Skeletal muscle cell (primary cell): ENCODE measurements around the gene BAIAP2L1.

Source experiments
- DNase-seq: peaks from one replicate; pipeline ENCODE4 v3.0.0-alpha.2; 2010; ENCODE audit warnings: low read depth
- H3K4me3 ChIP-seq: 2 replicates; pipeline ENCODE4 v1.5.1; 2011; ENCODE audit warnings: low read depth, mild to moderate bottlenecking, control low read depth, low read length, moderate library complexity

Gene BAIAP2L1

DNA sequence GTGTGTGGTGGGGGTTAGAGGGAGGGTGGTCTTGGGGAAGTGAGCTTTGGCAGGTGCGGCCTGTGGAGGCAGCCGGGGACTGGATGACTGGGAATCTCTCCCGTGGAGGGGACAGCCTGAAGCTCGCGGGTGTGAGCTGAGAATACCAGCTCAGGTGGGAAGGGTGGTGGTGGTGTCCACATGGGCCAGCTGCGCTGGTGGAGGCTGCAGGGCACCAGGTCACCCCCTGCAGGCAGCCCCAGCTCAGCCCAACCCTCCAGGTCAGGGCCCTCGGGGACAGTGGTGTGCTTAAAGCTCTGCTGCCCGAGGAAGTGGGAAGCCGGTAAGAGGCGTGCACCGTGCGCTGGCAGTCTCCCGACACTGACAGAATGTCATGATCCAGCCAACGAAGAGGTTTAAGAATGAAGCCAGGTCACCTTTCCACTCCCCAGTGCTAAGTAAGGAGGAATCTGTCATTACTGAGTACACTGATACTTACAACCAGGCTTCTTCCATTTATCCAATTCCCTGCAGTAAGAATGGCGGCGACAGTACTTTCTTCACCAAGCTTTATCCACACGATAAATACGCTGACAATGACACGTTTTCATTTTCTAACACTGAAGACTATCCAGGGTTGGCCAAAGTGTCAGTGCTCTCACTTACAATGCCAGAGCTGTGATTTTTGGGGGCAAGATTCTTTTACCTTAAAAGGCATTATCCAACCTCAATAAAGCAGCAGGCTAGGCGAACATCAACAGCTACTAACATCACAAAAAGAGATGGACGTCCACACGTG lies 99.0 kb downstream of the BAIAP2L1 start:
- no peak overlapping the region for H3K4me3 ChIP-seq
- no peak for DNase-seq

DNA sequence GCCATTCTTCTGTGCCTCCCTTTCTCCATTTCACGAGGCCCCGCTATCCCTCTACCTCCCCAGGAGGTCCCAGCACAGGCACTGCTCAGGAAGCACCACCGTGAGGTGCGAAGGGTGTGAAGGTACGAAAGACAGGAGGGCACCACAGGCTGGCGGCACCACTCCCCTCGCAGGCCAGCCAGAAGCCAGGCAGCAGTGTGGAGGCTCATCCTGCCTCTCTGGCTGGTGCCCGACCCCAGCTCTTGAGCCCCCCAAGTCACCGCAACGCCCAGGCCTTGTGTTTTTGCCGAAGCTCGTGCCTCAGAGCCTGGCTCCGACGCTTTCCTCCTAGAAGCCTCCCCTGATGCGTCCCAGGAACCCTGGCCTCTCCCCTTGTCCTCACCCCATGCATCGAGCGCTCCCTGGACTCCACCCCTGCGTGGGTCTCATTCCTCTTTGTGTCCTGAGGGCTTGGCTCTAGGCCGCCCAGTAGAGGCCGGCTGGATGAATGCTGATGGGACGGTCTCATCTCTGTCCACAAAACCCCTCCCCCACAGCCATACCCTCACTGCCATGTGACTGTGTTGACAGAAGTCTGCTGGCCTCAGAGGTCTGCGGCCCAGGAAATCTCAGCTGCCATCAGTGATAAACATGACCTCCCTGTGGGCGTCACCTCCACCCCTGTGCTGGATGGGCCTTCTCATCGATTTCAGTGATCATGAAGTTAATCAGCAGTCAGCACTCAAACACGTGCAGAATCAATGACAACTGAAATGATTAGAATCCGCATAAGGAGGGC lies 100.1 kb downstream of the BAIAP2L1 start:
- H3K4me3 ChIP-seq: no peak overlapping the region
- DNase-seq: no peak

DNA sequence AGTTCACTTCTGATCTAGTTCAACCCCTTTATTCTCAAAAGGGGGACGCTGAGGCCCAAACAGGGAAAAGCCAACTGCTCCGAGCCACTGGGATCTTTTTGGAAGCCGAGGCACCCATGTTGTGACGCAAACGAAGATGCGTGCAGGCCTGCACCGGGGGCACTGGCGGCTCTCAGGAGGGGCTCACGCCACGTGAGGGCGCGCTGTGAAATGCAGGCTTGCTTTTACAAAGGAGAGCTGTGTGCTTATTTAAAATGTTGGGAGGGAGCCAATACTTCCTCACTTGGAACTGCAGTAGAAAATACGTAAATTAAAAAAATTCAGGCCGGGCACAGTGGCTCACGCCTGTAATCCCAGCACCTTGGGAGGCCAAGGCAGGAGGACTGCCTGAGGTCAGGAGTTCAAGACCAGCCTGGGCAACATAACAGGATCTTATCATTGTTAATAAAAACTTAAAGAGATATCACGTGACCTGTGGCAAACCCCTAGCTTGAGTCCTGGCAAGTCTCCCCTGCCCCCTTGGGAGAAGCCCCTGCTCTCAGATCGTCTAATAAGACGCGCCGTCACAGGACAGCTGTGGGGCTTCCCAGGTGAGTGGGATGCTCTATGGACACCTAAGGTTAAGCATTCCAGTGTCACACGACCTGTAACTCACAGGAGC lies 103.1 kb downstream of the BAIAP2L1 start:
- H3K4me3 ChIP-seq: no peak overlapping the region
- no peak for DNase-seq

DNA sequence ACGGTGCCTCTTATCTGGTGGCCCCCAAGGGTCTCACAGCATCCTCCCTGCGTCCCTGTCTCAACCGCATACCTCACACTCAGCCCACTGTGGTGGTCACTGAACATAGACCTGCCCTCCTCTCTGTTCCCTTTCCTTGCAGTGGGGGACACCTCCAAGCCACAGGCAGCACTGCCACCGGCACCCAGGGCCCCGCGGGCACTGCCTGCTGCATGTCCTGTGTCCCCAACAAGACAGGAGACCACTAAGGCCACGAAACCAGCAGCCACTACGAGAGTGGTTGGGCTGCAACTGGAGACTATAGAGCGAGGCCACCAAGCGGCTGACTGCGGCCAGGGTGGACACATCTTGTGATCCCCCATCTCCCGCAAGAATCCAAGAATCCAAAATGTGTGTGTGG lies 104.1 kb downstream of the BAIAP2L1 start:
- no peak overlapping the region for H3K4me3 ChIP-seq
- no peak for DNase-seq

DNA sequence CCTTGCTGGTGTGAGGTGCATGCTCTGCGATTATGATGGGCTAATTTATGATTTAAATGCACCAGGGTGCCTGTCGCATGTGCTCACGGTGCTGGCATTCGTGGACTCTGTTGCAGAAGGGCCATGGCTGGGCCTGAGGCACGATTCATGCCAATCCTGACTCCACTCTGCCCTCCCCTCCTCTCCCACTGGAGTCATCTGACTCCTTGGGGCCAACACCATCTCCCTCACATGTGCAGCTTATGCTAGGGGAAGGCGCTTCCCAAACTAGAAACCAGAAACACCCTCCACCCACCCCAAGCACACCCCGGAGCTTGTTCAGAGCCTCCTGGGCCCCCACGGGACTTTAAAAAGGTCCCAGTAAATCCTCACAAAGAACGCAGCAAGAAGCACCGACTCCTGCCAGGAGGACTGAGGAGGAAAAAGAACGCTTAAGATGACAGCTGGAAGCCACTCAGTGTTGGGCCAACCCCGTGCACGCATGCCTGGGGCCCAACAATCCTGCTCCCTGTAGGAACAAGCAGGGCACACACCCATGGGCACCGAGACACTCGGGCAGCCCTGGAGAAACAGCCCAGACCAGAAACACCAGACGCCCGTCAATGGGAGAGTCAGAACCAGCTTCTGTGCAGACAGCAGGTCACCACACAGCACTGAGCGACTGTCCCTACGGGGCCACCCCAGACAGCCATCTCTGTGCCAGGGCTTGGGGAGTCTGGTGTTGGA lies 105.3 kb downstream of the BAIAP2L1 start:
- H3K4me3 ChIP-seq: no peak overlapping the region
- DNase-seq: no peak

DNA sequence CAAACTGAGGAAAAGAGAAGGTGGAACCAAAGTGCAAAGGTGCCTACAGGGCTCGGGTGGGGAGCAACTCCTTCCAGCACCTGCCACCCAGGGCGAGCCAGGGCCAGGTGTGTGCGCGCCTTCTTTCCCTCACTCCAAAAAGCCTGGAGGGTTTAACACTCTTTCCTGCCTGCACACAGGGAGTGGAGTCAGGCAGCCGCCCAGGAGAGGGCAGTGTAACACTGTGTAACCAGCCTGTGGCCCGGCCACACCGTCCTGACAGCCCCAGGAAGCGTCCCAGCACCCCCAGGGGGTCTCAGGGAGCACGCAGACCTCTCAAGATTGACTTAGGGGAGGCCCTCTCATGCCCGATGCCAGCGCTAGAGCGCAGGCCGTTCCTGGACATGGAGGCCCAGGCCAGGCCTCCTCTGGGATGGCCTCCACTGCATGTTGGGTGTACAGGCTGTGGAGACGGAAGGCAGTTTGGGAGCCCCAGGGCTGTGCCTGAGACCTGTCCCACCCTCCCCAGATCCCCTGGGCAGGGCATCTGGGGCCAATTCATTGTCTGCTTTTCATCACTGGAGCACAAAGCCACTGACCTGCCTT lies 106.0 kb downstream of the BAIAP2L1 start:
- H3K4me3 ChIP-seq: no peak overlapping the region
- DNase-seq: no peak

DNA sequence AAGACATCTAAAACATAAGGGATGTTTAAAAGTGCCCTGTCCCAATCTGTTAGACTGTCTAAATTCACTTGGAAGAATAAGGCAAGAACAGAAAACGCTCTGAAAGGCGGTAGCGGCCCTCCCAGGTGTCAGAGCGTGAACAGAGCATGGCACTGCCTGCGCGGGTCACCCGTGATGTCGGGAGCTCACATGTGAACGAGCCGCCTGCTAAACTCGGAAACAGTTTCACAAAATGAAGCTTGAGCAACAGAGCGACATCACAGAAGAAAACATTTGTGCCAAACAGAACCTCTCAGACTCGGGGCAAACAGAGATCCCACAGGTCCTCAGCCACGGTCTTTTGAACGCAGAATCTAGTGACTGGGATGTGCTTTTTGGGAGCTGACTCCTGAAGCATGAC lies 106.6 kb downstream of the BAIAP2L1 start:
- DNase-seq: no peak
- H3K4me3 ChIP-seq: no peak overlapping the region

DNA sequence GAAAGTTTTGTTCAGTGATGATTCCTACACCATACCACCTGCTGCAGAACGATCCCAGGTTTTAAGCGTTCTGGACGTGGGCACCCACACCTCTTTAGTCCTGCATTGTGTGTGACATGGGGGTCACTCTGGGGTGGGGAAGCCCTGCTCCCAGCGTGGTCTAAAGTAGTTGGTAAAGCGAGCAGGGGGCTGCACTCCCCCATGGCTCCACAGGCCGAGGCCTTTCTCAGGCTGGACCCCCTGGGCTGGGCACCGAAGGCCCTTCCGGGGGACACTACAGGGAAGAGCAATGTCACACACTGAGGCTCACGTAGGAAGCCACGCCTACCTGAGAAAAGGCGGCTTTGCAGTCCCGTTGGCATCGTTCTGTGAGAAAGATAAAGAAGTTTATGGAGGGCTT lies 107.1 kb downstream of the BAIAP2L1 start:
- DNase-seq: no peak
- H3K4me3 ChIP-seq: no peak overlapping the region

DNA sequence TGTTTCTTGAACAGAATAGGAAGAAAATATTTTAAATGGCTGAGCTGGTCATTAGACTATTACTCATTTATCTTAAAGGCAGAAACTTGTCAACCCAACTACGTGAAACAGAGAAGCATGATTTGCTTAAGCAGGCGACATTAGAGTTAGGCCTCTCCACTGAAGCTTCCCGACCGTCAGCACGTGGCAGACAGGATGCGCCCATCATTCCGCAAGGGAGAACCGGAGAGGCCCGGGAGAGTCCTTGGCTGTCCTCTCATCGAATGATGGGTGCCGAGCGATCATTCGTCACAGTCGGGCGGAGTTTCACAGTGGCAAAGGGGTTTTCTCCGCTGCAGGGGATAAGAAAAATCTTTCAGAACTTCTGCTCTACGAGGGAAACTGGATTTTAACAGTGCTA lies 107.6 kb downstream of the BAIAP2L1 start:
- DNase-seq: no peak
- H3K4me3 ChIP-seq: no peak overlapping the region

DNA sequence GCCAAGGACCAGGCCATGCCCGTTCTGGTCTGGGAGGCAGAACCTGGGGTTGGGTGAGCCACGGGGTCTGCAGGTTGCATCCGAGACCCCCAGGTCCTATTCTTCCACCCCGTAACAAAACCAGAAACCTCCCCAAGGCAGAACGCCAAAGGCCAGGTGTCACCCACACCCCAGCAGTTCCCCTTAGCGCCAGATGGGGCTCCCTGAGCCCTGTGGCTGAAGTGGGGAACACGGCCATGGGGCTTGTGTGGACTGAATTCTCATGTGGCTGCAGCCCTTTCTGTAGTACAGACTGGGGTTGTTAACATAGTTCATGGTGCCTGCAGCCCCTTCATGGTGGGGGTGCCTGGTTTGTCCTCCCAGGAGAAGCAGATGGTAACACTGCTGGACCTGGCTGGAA lies 109.2 kb downstream of the BAIAP2L1 start:
- no peak for DNase-seq

DNA sequence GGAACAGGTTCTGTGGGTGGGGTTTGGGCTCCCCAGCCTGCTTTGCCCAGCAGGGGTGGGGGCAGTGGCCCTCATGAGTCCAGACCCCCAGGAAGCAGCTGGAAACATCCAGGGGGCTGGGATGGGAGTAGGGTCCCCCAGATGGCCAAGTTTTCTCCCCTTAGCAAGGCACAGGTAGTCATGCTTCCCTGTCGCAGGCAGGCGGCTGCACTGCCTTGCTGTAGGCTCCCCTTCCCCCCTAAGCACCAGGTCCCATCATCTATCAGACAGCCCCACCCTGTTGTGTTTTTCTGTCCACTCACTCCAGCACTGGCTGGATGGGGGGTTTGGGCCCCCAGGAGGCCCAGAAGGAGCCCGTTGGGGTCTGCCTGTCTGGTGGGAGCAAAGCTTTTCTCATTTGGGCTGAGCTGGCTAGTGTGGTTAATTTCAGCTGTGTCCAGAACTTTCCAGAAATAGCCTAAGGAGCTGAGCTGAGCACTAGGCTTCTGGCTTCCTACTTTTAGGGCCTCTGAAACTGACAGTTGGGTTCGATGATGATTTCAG lies 111.5 kb downstream of the BAIAP2L1 start:
- no peak overlapping the region for H3K4me3 ChIP-seq
- no peak for DNase-seq

More for the DNA sequence above, 109.2 kb downstream of the BAIAP2L1 start:
- no peak overlapping the region for H3K4me3 ChIP-seq

DNA sequence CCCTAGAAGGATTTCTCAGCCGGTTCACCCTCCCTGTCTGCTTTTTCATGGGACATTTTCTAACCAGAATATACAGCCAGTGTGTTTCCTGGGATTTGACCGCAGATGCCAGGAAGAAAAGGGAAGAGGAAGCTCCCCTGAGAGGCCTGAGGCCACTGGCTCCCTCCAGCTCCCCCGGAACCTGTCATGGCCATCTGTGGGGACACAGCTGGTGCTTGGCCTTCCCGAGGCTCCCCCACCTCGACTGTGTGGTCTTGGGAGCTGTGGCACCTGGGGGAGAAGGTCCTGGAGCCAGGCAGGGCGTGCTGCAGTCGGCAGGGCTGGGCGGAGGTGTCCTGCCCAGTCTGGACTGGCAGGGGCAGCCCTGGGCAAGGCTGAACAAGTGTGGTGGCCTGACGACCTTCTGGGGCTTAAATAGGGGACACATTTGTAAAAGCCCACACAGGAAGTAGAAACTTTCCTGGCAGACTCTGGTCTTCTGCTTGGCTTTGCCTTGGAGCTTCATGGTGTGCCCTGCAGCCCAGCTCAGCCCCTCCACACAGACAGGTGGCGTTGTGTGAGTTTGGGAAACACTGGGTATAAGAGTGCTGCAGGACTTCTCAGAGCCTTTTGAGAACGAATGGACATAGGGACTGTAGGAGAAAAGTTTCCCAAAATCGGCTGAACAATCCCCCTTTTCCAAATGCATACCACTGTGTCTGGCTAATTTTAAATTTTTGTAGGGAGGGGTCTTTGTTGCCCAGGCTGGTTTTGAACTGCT lies 112.6 kb downstream of the BAIAP2L1 start:
- no peak for DNase-seq
- no peak overlapping the region for H3K4me3 ChIP-seq

DNA sequence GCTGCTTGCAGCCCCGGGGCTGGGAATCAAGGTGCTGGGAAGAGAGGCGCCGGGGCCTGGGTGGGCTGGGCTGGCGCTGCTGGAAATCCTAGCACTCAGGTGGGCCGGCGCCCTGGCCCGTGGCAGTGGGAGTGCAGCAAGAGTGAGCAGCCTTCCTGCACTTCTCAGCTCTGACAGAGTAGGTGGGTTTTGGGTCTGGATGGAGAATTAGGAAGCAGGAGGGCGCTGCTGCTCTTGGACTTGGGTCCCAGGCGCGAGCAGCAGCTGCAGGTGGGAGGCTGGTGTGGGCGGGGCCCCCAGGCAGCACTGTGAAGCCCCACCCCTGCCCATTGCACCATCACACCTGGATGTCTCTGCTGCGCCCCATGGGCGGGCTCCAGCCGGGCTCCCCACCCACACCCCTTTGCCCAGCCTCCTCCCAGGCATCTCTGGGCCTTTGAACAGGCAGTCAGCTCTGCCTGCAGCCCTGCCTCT lies 113.4 kb downstream of the BAIAP2L1 start:
- no peak overlapping the region for H3K4me3 ChIP-seq

DNA sequence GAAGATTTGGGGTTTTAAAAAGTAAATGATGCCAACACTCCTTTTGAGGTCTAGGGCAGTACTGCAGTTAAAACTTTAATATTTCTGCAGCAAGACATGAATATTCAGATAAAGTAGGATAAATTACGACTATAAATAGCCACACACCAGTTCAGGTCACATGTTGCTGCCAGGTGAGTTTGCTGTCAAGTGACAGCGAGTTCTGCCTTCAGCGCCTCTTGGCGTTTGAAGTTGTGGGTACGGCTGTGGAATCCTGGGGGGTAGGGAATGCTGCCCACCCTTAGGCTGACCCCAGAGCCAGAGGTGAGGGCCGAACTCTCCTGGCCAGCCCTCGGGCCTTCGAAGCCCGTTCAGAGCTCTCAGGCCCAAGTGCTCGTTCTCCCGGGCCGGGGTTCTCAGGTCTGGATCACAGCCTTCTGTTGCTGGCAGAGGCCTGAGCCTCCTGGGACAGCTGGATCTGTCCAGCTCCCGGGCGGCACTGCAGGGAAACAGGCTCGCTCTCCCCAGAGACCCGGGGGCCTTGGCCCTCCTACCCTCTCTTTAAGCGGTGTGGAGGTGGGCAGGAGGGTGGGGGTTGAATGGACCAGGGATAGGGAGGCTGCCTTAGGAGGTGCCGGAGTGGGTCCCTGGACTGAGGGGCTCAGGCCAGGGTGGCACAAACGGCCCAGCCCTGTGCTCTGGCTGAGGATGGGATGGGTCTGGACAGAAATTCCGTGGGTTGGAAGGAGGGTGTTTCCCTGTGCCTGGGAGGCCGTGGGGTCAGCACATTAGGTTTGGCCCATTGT lies 114.0 kb downstream of the BAIAP2L1 start:
- no peak for DNase-seq
- no peak overlapping the region for H3K4me3 ChIP-seq

More for the DNA sequence above, 113.4 kb downstream of the BAIAP2L1 start:
- no peak for DNase-seq

DNA sequence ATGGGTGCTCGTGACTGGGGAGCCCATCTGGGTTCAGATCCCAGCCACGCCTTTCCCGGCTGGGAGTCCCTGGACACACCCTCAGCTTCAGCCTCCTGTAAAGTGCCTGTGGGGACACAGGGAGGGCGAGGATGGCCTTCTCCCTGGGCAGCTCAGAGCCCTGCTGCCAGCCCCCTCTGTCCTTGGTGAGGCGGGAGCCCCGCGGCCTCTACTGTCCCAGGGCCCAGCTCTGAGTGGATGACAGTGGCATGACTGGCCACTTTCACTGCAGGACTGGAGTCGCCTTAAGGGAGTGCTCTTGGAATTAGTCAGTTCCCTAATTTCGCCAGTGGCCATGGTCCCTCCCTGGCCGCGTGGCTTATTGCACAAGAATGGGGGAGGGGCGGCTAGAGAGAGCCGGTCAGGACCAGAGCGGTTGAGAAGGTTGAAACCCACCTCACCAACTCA lies 114.8 kb downstream of the BAIAP2L1 start:
- H3K4me3 ChIP-seq: no peak overlapping the region
- DNase-seq: no peak

DNA sequence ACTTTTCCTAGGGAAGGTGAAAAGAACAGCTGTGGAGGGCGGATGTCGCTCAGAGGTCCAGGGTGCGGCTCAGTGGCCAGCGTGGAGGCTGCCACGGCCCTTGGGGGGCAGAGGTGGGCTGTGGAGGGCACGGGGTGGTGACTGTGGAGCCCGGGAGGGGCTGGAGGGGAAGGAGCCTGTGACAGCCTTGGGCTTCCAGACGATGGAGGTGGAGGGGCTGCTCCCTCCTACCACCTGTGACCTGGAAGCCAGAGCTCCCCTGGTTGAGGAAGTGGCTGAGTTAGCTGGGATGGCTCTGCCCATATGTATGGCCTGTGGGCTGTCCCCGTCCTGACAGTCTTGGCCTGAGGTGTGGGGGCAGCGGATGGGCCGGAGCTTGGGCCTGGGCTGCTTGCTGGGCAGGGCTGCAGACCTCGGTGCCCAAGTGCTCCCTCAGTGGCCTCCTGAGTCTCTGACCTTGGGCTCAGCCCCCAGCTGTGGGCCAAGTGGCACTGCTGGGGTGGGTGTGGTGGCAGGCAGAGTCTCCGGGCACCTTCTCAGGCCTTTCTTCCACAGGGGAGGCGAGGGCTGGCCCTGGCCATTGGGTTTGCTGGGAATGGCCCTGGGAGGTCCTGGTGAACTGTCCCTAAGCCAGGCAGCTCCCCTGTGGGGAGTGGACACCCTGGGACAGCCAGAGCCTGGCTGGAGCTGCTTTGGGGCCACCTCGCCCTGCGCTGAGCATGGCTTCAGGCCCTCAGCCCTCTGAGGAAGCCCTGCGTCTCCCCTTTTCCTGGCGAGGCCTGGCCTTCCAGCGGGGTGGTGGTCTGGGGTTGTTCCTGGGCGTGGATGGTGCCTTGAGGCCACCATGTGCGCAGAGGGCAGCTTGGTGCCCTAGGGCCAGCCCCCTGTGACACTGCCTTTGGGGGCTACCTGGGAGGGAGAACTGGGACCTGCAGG lies 115.5 kb downstream of the BAIAP2L1 start:
- no peak overlapping the region for H3K4me3 ChIP-seq
- DNase-seq: no peak
